SK-N-SH (cell line): Measurements from ENCODE around the gene TRIM54. TPM values are rescaled to one million over a fixed set of nuclear protein-coding genes. Genes with fewer than 3 reads are reported as not detected.

Experiments used
- CTCF ChIA-PET: fragments of 300-600, 350-600 bp; formaldehyde crosslinking; extraction: SDS; loops from one replicate; lab custom pipeline; 2021; lab: Yijun Ruan, JAX
- POLR2A ChIA-PET: fragments of 350-600 bp; sonication (Branson Sonifier 250); formaldehyde crosslinking; extraction: SDS; loops from one replicate; lab custom pipeline; 2020; ENCODE audit warnings: antibody characterized with exemption, inconsistent platforms; lab: Yijun Ruan, JAX
- DNase-seq: peaks from one replicate; pipeline ENCODE4 v3.0.0; 2012
- H2AFZ ChIP-seq: fragments of 200-600 bp; sonication (generic); 2 replicates; pipeline ENCODE4 v1.8.1; 2016; ENCODE audit warnings: antibody characterized with exemption, mild to moderate bottlenecking, low read depth
- H3F3A ChIP-seq: fragments of 200-600 bp; sonication (generic); replicated peaks from 2 replicates; pipeline ENCODE3; 2016; ENCODE audit warnings: antibody characterized with exemption, mild to moderate bottlenecking; ENCODE audit not compliant: insufficient read depth
- H3K27ac ChIP-seq, 2 experiments: fragments of 200-500 bp in 1 of 2; fragments of 200-600 bp in 1 of 2; sonication (Bioruptor generic) in 1 of 2; sonication (generic), shearing (Covaris generic) in 1 of 2; 2 replicates each; pipeline versions ENCODE4 v1.5.1 to v1.6.1; 2014 to 2016; ENCODE audit warnings: low read depth in 2 of 2, inconsistent platforms in 1 of 2, low read length in 1 of 2, mild to moderate bottlenecking in 1 of 2, mixed read lengths in 1 of 2
- H3K27me3 ChIP-seq: fragments of 200-600 bp; sonication (generic), shearing (Covaris generic); 2 replicates; pipeline ENCODE4 v1.6.1; 2016; ENCODE audit warnings: mixed run types; ENCODE audit not compliant: insufficient read depth
- H3K36me3 ChIP-seq, 2 experiments: fragments of 200-500 bp in 1 of 2; fragments of 200-600 bp in 1 of 2; sonication (Bioruptor generic) in 1 of 2; sonication (generic) in 1 of 2; replicated peaks in 1 of 2; 2 replicates each; pipeline versions ENCODE3 to v1.5.1; 2014 to 2016; ENCODE audit warnings: low read length in 1 of 2, mild to moderate bottlenecking in 1 of 2; ENCODE audit not compliant: insufficient read depth in 2 of 2, control insufficient read depth in 1 of 2
- H3K4me1 ChIP-seq, 2 experiments: fragments of 200-500 bp in 1 of 2; fragments of 200-600 bp in 1 of 2; sonication (Bioruptor generic) in 1 of 2; sonication (generic), shearing (Covaris generic) in 1 of 2; 2 replicates each; pipeline versions ENCODE4 v1.5.1 to v1.6.1; 2014 to 2016; ENCODE audit warnings: low read depth in 1 of 2, low read length in 1 of 2, mixed run types in 1 of 2; ENCODE audit not compliant: insufficient read depth in 2 of 2, control insufficient read depth in 1 of 2
- H3K4me2 ChIP-seq: fragments of 200-600 bp; sonication (generic), shearing (Covaris generic); 2 replicates; pipeline ENCODE4 v1.6.1; 2017; ENCODE audit warnings: mixed run types
- H3K4me3 ChIP-seq, 2 experiments: fragments of 200-500 bp in 1 of 2; fragments of 200-600 bp in 1 of 2; sonication (Bioruptor generic) in 1 of 2; sonication (generic), shearing (Covaris generic) in 1 of 2; 2 replicates each; pipeline versions ENCODE4 v1.5.1 to v1.8.1; 2014 to 2016; ENCODE audit warnings: low read depth in 2 of 2, inconsistent platforms in 1 of 2, low read length in 1 of 2, mild to moderate bottlenecking in 1 of 2, mixed read lengths in 1 of 2, moderate library complexity in 1 of 2
- H3K79me2 ChIP-seq: fragments of 200-600 bp; sonication (generic); 2 replicates; pipeline ENCODE4 v1.8.1; 2017; ENCODE audit warnings: mild to moderate bottlenecking; ENCODE audit not compliant: insufficient read depth
- H3K9ac ChIP-seq: fragments of 200-600 bp; sonication (generic); 2 replicates; pipeline ENCODE4 v1.6.1; 2017; ENCODE audit warnings: mixed run types
- H3K9me2 ChIP-seq: fragments of 200-600 bp; sonication (generic); 2 replicates; pipeline ENCODE4 v1.6.1; 2017; ENCODE audit warnings: mixed run types
- H3K9me3 ChIP-seq: fragments of 200-600 bp; sonication (generic); 2 replicates; pipeline ENCODE4 v1.6.1; 2017; ENCODE audit warnings: mixed run types, mild to moderate bottlenecking, moderate library complexity
- H4K20me1 ChIP-seq: fragments of 200-600 bp; sonication (generic); 2 replicates; pipeline ENCODE4 v1.6.1; 2017; ENCODE audit warnings: mild to moderate bottlenecking, mixed run types; ENCODE audit not compliant: insufficient read depth
- CHD2 ChIP-seq: fragments of 150-350 bp; IDR thresholded peaks from 2 replicates; pipeline ENCODE4 v1.6.1; 2018; ENCODE audit warnings: low read length; ENCODE audit not compliant: partially characterized antibody
- ELF1 ChIP-seq: IDR thresholded peaks from 2 replicates; pipeline ENCODE4 v1.4.0; 2012
- EP300 ChIP-seq, 2 experiments: IDR thresholded peaks; 2 replicates each; pipeline versions ENCODE4 v1.4.0 to v1.6.1; 2012; ENCODE audit warnings: borderline replicate concordance in 1 of 2, low read depth in 1 of 2, low read length in 1 of 2
- EZH2phosphoT487 ChIP-seq: fragments of 200-600 bp; sonication (generic); IDR thresholded peaks from 2 replicates; pipeline ENCODE4 v1.6.1; 2017; ENCODE audit warnings: low read depth, mixed run types, mild to moderate bottlenecking, antibody characterized with exemption, moderate library complexity, borderline replicate concordance
- FOSL2 ChIP-seq: IDR thresholded peaks from 2 replicates; pipeline ENCODE4 v1.4.0; 2012; ENCODE audit warnings: low read depth, mild to moderate bottlenecking, moderate library complexity, borderline replicate concordance
- FOXJ3 ChIP-seq: sonication (generic); formaldehyde crosslinking; IDR thresholded peaks from 2 replicates; pipeline ENCODE4 v1.5.1; 2020; ENCODE audit warnings: mild to moderate bottlenecking, missing genetic modification reagents
- GABPA ChIP-seq: IDR thresholded peaks from 2 replicates; pipeline ENCODE4 v1.4.0; 2012; ENCODE audit warnings: low read depth, mild to moderate bottlenecking
- MEF2A ChIP-seq: IDR thresholded peaks from 2 replicates; pipeline ENCODE4 v1.4.0; 2012; ENCODE audit warnings: low read depth, borderline replicate concordance
- MXI1 ChIP-seq: IDR thresholded peaks from 2 replicates; pipeline ENCODE4 v1.6.1; 2012; ENCODE audit warnings: mild to moderate bottlenecking, low read depth, low read length, improper control_type of control experiment
- NFIC ChIP-seq: IDR thresholded peaks from 2 replicates; pipeline ENCODE4 v1.4.0; 2012; ENCODE audit warnings: borderline replicate concordance
- NRF1 ChIP-seq: IDR thresholded peaks from 2 replicates; pipeline ENCODE4 v1.6.1; 2012; ENCODE audit warnings: low read depth, mild to moderate bottlenecking, low read length
- RAD21 ChIP-seq: IDR thresholded peaks from 2 replicates; pipeline ENCODE4 v1.6.1; 2012; ENCODE audit warnings: mild to moderate bottlenecking, low read length
- REST ChIP-seq: IDR thresholded peaks from 2 replicates; pipeline ENCODE4 v1.6.1; 2012; ENCODE audit warnings: mild to moderate bottlenecking, low read depth, low read length, moderate library complexity
- RFX5 ChIP-seq: IDR thresholded peaks from 2 replicates; pipeline ENCODE4 v1.6.1; 2012; ENCODE audit warnings: mild to moderate bottlenecking, improper control_type of control experiment, low read length
- SIN3A ChIP-seq: IDR thresholded peaks from 2 replicates; pipeline ENCODE4 v1.6.1; 2012; ENCODE audit warnings: low read depth, mild to moderate bottlenecking, low read length, moderate library complexity, borderline replicate concordance
- TAF1 ChIP-seq: IDR thresholded peaks from 2 replicates; pipeline ENCODE4 v1.6.1; 2012; ENCODE audit warnings: low read depth, mild to moderate bottlenecking, low read length, moderate library complexity, borderline replicate concordance
- TCF12 ChIP-seq: IDR thresholded peaks from 2 replicates; pipeline ENCODE4 v1.4.0; 2012
- TEAD4 ChIP-seq: IDR thresholded peaks from 2 replicates; pipeline ENCODE4 v1.4.0; 2012; ENCODE audit warnings: mild to moderate bottlenecking, borderline replicate concordance; ENCODE audit not compliant: insufficient read depth
- YY1 ChIP-seq: IDR thresholded peaks from 2 replicates; pipeline ENCODE4 v1.4.0; 2012; ENCODE audit warnings: low read depth, mild to moderate bottlenecking
- whole genome bisulfite sequencing: methylation state at CpG from one replicate; pipeline ENCODE4 v1.1.6; 2017; ENCODE audit warnings: low lambda C conversion rate; 5-methylcytosine and 5-hydroxymethylcytosine counted together
- polyA plus RNA-seq, 3 experiments: library from polyadenylated mRNA; depleted of rRNA; stranded (reverse); fragments of >200 nt; gene quantifications; 2 replicates each; pipeline ENCODE4 v1.2.3, GENCODE V29; 2012
- TF ChIP-seq, protein P1 (sequence below): IDR thresholded peaks from 2 replicates; pipeline ENCODE4 v1.4.0; 2012; ENCODE audit warnings: low read depth, borderline replicate concordance
- TF ChIP-seq, protein P2 (sequence below): IDR thresholded peaks from 2 replicates; pipeline ENCODE4 v1.4.0; 2012; ENCODE audit warnings: low read depth, borderline replicate concordance
- TF ChIP-seq, protein P3 (sequence below): IDR thresholded peaks from 2 replicates; pipeline ENCODE4; 2012
- TF ChIP-seq, protein P4 (sequence below): IDR thresholded peaks from 2 replicates; pipeline ENCODE4 v1.4.0; 2012; ENCODE audit warnings: low read depth

Gene TRIM54
- polyA plus RNA-seq, 1 of the 3 experiments (the other 2 are of a cell fraction), result 0.28 TPM

DNA sequence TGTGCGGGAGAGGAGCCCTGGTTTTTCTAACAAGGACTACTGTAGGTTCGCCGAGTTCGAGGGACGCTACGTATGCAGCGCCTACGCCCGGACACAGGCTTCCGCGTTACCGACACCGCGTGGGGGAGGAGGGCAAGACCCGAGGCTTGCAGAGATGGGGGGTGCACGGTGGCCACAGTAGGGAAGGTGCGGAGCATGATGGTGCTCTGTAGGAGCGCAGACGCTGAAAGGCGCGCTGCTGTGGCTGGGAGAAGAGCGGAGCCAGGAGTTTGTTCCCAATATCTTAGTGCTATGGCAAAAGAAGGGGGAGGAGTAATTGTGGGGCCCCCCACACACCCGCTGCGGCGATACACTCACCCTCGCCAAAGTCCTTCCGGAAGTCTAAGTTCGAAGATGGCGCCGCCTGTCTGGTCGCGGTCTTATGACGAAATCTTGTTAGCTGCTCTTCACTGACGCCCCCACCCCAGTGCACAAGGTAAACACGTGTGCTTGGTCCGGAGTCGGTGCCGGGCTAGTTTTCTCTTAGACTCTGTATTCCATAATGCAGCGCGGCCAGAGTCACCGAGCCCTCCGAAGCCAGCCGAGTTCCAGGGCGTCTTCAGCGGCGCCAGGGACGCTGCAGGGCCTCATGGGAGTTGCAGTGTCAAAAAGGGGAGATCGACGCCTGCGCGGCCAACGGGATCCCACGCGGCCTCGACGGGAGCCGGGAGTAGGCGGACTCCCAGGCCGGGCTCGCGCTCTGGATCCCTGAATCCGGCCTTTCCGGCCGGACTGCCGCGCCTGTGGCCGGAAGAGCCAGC, 74.4 kb downstream of the TRIM54 start, which contains the start of gene GTF3C2:
Gene GTF3C2, minus strand, starts transcription at position 383 of the 800 bp plus-strand sequence. CDS start 13,210 bp downstream, outside the sequence.
- DNase-seq, result peak; percentile 97
- Histone ChIP-seq H3K9me2 (no peaks in the 10 kb centered on the region), H3K79me2 (peaks cover 78% of the 10 kb centered on the region), H3K4me2 (peak within 1 kb of the TSS; percentile 91), H3K36me3 (peaks cover 0 to 7% of the 10 kb centered on the region in 2 experiments), H3F3A (peaks cover 23% of the 10 kb centered on the region), H3K4me3 (peak within 1 kb of the TSS; percentile 87 to 93), H3K9ac (peak within 1 kb of the TSS; percentile 87), H3K9me3 (no peaks in the 10 kb centered on the region), H2AFZ (peak within 1 kb of the TSS; percentile 80), H3K27me3 (no peaks in the 10 kb centered on the region), H4K20me1 (peaks cover 4% of the 10 kb centered on the region; the same call in 1 of the 2 replicates), H3K27ac (peak within 1 kb of the TSS; percentile 90 to 93), H3K4me1 (peaks cover 7 to 19% of the 10 kb centered on the region in 2 experiments; a peak in 3 of 4 replicates)
- ChIA-PET CTCF (interaction anchor here (0.8 to 2.5 kb wide), 6 partner anchors 12 to 91 kb away, joined by 3 to 16 read pairs (median 3); partner anchors contain the start of genes EIF2B4, SNX17 and ZNF513), POLR2A (interaction anchor here (0.5 to 2.8 kb wide), 18 partner anchors 8 to 284 kb away, joined by 3 to 24 read pairs (median 6); partner anchors contain the start of genes EIF2B4, MPV17, NRBP1 and PPM1G)
- WGBS, result 1% methylated on average over 38 of the region's 67 CpGs
- TF ChIP-seq TEAD4, result 0 out of 2 replicates have a peak, but pooled peaks have one; percentile 18
- peak in 1 of 2 experiments; percentile 24; a peak in 1 of 4 replicates for TF ChIP-seq EP300 (IDR thresholded peaks at IDR 0.05; ENCODE audit: borderline replicate concordance in 1 of 2, low read depth in 1 of 2, low read length in 1 of 2)
- TF ChIP-seq FOSL2, result no peak; the same call in 1 of the 2 replicates
- TF ChIP-seq TAF1, result peak; percentile 88
- TF ChIP-seq REST, result peak; percentile 46; the same call in 1 of the 2 replicates
- peak; percentile 77 for TF ChIP-seq NRF1
- peak; percentile 75 for TF ChIP-seq SIN3A
- TF ChIP-seq YY1, result peak; percentile 96
- TF ChIP-seq RAD21, result no peak
- peak; percentile 71 for TF ChIP-seq GABPA
- TF ChIP-seq, protein P1, sequence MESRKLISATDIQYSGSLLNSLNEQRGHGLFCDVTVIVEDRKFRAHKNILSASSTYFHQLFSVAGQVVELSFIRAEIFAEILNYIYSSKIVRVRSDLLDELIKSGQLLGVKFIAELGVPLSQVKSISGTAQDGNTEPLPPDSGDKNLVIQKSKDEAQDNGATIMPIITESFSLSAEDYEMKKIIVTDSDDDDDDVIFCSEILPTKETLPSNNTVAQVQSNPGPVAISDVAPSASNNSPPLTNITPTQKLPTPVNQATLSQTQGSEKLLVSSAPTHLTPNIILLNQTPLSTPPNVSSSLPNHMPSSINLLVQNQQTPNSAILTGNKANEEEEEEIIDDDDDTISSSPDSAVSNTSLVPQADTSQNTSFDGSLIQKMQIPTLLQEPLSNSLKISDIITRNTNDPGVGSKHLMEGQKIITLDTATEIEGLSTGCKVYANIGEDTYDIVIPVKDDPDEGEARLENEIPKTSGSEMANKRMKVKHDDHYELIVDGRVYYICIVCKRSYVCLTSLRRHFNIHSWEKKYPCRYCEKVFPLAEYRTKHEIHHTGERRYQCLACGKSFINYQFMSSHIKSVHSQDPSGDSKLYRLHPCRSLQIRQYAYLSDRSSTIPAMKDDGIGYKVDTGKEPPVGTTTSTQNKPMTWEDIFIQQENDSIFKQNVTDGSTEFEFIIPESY, result peak; percentile 88
- TF ChIP-seq, protein P2, sequence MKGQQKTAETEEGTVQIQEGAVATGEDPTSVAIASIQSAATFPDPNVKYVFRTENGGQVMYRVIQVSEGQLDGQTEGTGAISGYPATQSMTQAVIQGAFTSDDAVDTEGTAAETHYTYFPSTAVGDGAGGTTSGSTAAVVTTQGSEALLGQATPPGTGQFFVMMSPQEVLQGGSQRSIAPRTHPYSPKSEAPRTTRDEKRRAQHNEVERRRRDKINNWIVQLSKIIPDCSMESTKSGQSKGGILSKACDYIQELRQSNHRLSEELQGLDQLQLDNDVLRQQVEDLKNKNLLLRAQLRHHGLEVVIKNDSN, result 0 out of 2 replicates have a peak, but pooled peaks have one; percentile 19
- no peak; the same call in 1 of the 2 replicates for TF ChIP-seq RFX5
- TF ChIP-seq NFIC, result no peak
- peak; percentile 37 for TF ChIP-seq FOXJ3 (CRISPR knock-in tag)
- peak; percentile 80 for TF ChIP-seq ELF1
- TF ChIP-seq MXI1, result peak; percentile 98
- TF ChIP-seq MEF2A, result no peak
- peak; percentile 93 for TF ChIP-seq CHD2
- TF ChIP-seq TCF12, result peak; percentile 50
- TF ChIP-seq, protein P3, sequence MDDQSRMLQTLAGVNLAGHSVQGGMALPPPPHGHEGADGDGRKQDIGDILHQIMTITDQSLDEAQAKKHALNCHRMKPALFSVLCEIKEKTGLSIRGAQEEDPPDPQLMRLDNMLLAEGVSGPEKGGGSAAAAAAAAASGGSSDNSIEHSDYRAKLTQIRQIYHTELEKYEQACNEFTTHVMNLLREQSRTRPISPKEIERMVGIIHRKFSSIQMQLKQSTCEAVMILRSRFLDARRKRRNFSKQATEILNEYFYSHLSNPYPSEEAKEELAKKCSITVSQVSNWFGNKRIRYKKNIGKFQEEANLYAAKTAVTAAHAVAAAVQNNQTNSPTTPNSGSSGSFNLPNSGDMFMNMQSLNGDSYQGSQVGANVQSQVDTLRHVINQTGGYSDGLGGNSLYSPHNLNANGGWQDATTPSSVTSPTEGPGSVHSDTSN, result peak; percentile 48
- TF ChIP-seq, protein P4, sequence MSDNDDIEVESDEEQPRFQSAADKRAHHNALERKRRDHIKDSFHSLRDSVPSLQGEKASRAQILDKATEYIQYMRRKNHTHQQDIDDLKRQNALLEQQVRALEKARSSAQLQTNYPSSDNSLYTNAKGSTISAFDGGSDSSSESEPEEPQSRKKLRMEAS, result peak; percentile 92
- no peak for TF ChIP-seq EZH2phosphoT487
